Heart left ventricle (tissue), 13 donors: ENCODE results near the gene CWC27.

ENCODE experiments used
- CTCF ChIP-seq, 12 donors: fragments of 200-600 bp; sonication (generic) in 4 of 12; IDR thresholded peaks; one replicate each; pipeline versions ENCODE4 v1.5.0 to v1.8.0; 2018 to 2022; ENCODE audit warnings: antibody characterized with exemption in 12 of 12, mild to moderate bottlenecking in 5 of 12
- POLR2A ChIP-seq, 2 donors: fragments of 450-650 bp; IDR thresholded peaks; one replicate each; pipeline ENCODE4 v1.6.1; 2017; ENCODE audit warnings: antibody characterized with exemption in 2 of 2, mild to moderate bottlenecking in 2 of 2, moderate library complexity in 2 of 2
- donor health status: ischemic (EF 13 %, LVEDD 7.1; RV severe dilation, severe dysfunction).
- donor health status: DM: no; HTN: yes; CAD: no.
- donor health status: DM: no; HTN: no; CAD: no.
- donor health status: ischemic (EF 25% LVEDD 6.9; RV normal size, moderate dysfunction).
- donor health status: ischemic (EF 25% LVEDD 5.7; RV mildly dilated, moderate dysfunction).
- donor health status: ischemic (EF 35%, LVEDD 5.7; RV mildly dilated, moderate dysfunction).
- donor health status: nonischemic (EF 11% LVEDD 7.7; RV severe dilation, severe dysfunction).
- donor health status: DM: yes; HTN: yes; CAD: no.
- donor health status: PGD.
- donor health status: ischemic (EF 29% LVEDD 5.4; RV normal size, mild dysfunction).
- donor health status: nonischemic (EF 23%, LVEDD 6.1; RV moderate dilation, normal function).

GRCh38 chr5:64884541-64884940 is 115.8 kb downstream of the CWC27 start:
- TF ChIP-seq CTCF (IDR thresholded peaks at IDR 0.05) (no peak), POLR2A (IDR thresholded peaks at IDR 0.05) (no peak)
